ENCODE results near the gene PTBP2.
A peak's percentile ranks its signal among the peaks of the same experiment; 100 is the strongest.

Gene PTBP2

DNA sequence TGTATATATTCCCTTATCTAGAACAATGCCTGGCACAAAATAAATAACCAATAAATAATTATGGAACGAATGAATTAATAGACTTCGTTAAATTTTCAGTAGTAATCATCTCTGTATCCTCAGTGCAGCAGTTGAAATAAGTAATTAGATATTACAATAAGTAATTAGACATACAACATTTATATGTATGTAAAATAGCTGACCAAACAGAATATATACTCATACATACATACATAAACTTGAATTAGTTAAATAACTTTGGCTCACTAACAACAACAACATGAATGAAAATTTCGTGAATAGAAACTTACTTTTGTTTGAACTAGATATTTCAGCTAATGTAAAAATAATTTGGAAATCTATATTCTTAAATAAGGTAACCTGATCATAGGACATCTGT lies 14.6 kb upstream of the PTBP2 start:
- H3K9me3 ChIP-seq (replicated peaks in 1 of 11), result no peaks in the 10 kb centered on the region
- no peaks in the 10 kb centered on the region for H3K27me3 ChIP-seq
- no peak overlapping the region for H3K27ac ChIP-seq
- H3K36me3 ChIP-seq, result no peaks in the 10 kb centered on the region
- no peak for TF ChIP-seq Cebpa-rat (IDR thresholded peaks at IDR 0.05)
- peaks cover 0 to 16% (median 0%) of the 10 kb centered on the region in 10 experiments; a peak in 7 of 20 replicates for H3K4me1 ChIP-seq
- no peak overlapping the region for H3K4me2 ChIP-seq
- H3K4me3 ChIP-seq, result no peak overlapping the region
- H3K9ac ChIP-seq, result no peak overlapping the region
- H4K20me1 ChIP-seq, result no peaks in the 10 kb centered on the region

DNA sequence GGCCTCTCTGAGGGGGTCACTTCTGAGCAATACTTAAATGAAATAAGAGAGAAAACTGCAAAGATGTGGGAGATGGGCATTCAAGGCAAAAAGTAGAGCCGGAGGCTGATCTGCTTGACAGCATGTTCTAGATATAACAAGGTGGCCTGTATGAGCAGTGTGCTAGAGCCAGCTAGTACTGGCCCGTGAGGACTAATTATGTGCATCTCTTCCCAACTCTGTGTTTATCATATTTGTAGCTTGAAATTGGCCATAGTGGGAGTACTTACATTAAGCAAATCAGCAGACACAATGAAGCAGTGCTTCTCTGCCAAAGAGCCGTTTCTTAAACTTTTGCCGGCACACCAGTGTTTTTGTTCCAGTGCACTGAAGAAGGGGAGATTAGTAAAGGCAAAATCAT lies 13.1 kb upstream of the PTBP2 start:
- H3K27me3 ChIP-seq, result no peaks in the 10 kb centered on the region
- TF ChIP-seq Cebpa-rat (IDR thresholded peaks at IDR 0.05), result no peak
- peaks cover 0 to 22% (median 0%) of the 10 kb centered on the region in 10 experiments; a peak in 7 of 20 replicates for H3K4me1 ChIP-seq
- no peaks in the 10 kb centered on the region for H4K20me1 ChIP-seq
- no peak overlapping the region for H3K4me3 ChIP-seq
- H3K9me3 ChIP-seq (replicated peaks in 1 of 11), result no peaks in the 10 kb centered on the region
- no peak overlapping the region for H3K4me2 ChIP-seq
- no peak overlapping the region for H3K9ac ChIP-seq
- no peak overlapping the region for H3K27ac ChIP-seq
- H3K36me3 ChIP-seq, result no peaks in the 10 kb centered on the region

- H3K27ac ChIP-seq, result no peak overlapping the region
Observed at GRCh38 chr1:96710708-96711477, 10.7 kb upstream of the PTBP2 start.

DNA sequence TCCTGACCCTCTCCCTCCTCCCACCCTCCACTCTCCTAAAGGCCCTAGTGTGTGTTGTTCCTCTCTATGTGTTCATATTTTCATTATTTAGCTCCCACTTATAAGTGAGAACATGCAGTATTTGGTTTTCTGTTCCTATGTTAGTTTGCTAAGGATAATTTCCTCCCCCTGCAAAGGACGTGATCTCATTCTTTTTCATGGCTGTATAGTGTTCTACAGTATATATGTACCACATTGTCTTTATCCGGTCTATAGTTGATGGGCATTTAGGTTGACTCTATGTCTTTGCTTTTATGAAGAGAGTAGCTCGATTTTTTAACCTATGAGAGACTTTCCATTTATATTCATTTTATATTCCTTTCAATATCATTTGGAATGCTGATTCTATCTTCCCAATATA lies 7.9 kb upstream of the PTBP2 start:
- no peaks in the 10 kb centered on the region for H3K27me3 ChIP-seq
- TF ChIP-seq Cebpa-rat (IDR thresholded peaks at IDR 0.05), result no peak
- H3K36me3 ChIP-seq, result no peaks in the 10 kb centered on the region
- no peaks in the 10 kb centered on the region for H3K9me3 ChIP-seq (replicated peaks in 1 of 11)
- H3K9ac ChIP-seq, result no peak overlapping the region
- no peak overlapping the region for H3K4me2 ChIP-seq
- no peak overlapping the region for H3K4me3 ChIP-seq
- no peak overlapping the region for H3K27ac ChIP-seq
- no peaks in the 10 kb centered on the region for H4K20me1 ChIP-seq
- peaks cover 0 to 22% (median 0%) of the 10 kb centered on the region in 10 experiments; a peak in 7 of 20 replicates for H3K4me1 ChIP-seq

More at GRCh38 chr1:96710708-96711477, 10.7 kb upstream of the PTBP2 start:
- Histone ChIP-seq H3K4me2 (peak overlapping the region in 2 of 11 experiments; percentile 27 to 59; a peak in 2 of 22 replicates), H3K4me3 (no peak overlapping the region), H3K36me3 (no peaks in the 10 kb centered on the region), H3K27me3 (no peaks in the 10 kb centered on the region), H3K4me1 (peaks cover 0 to 22% (median 0%) of the 10 kb centered on the region in 10 experiments; a peak in 7 of 20 replicates), H4K20me1 (no peaks in the 10 kb centered on the region), H3K9me3 (replicated peaks in 1 of 11) (no peaks in the 10 kb centered on the region), H3K9ac (no peak overlapping the region)
- TF ChIP-seq Cebpa-rat (IDR thresholded peaks at IDR 0.05), result no peak

- Histone ChIP-seq H4K20me1 (no peaks in the 10 kb centered on the region), H3K4me3 (no peak overlapping the region), H3K9ac (no peak overlapping the region), H3K27ac (no peak overlapping the region), H3K9me3 (replicated peaks in 1 of 11) (no peaks in the 10 kb centered on the region), H3K27me3 (no peaks in the 10 kb centered on the region), H3K4me2 (no peak overlapping the region), H3K4me1 (peaks cover 0 to 22% (median 0%) of the 10 kb centered on the region in 10 experiments; a peak in 7 of 20 replicates), H3K36me3 (no peaks in the 10 kb centered on the region)
- no peak for TF ChIP-seq Cebpa-rat (IDR thresholded peaks at IDR 0.05)
Observed at GRCh38 chr1:96714881-96715280, 6.7 kb upstream of the PTBP2 start.

DNA sequence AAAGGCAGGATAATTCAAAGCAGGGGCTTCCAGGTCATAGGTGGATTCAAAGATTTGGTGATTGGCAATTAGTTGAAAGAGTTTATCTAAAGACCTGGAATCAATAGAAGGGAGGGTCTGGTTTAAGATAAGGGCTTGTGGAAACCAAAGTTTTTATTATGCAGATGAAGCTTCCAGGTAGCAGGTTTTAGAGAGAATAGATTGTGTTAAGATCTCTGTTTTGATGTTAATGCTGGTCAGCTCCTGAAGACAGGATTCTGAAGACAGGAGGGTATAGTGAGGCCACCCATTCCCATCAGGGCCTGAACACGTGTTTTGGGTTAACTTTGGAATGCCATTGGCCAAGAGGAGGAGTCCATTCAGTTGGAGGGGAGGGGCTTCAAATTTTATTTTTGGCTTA lies 6.1 kb upstream of the PTBP2 start:
- H3K4me3 ChIP-seq, result no peak overlapping the region
- H3K4me2 ChIP-seq, result no peak overlapping the region
- H3K9me3 ChIP-seq (replicated peaks in 1 of 11), result no peaks in the 10 kb centered on the region
- no peaks in the 10 kb centered on the region for H4K20me1 ChIP-seq
- peaks cover 0 to 21% (median under 1%) of the 10 kb centered on the region in 10 experiments; a peak in 7 of 20 replicates for H3K4me1 ChIP-seq
- no peak overlapping the region for H3K27ac ChIP-seq
- no peak overlapping the region for H3K9ac ChIP-seq
- no peaks in the 10 kb centered on the region for H3K27me3 ChIP-seq
- H3K36me3 ChIP-seq, result no peaks in the 10 kb centered on the region
- no peak for TF ChIP-seq Cebpa-rat (IDR thresholded peaks at IDR 0.05)

DNA sequence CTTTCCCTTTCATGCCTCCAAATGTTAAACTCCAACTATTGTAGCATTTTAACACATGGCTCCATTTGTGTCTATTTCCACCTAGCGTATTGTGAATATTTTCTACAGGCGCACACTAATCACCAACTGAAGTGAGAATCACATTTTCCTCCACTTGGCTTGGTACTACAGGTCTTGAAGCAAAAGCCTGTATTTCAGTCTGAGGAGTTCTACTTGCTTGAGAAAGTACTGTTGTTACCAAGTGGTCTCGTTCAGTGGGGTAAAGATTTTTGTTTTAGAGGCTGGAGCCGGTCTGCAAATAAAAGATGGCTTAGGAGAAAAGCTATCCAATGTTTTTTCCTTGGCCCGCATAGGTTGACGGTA lies 550 bp upstream of the PTBP2 start:
- peak overlapping the region in 10 of 11 experiments; percentile 87 to 98 (median 96); a peak in 19 of 22 replicates for H3K27ac ChIP-seq
- peaks cover 12 to 22% (median 15%) of the 10 kb centered on the region in 10 experiments; a peak in 19 of 20 replicates for H3K4me1 ChIP-seq
- H3K9me3 ChIP-seq (replicated peaks in 1 of 11), result peaks cover 0 to 12% (median 4%) of the 10 kb centered on the region in 11 experiments; a peak in 10 of 22 replicates
- no peak for TF ChIP-seq Cebpa-rat (IDR thresholded peaks at IDR 0.05)
- peaks cover 14 to 27% (median 20%) of the 10 kb centered on the region in 11 experiments for H3K36me3 ChIP-seq
- H3K4me3 ChIP-seq, result peak overlapping the region; percentile 86 to 98 (median 94)
- no peaks in the 10 kb centered on the region for H3K27me3 ChIP-seq
- H3K4me2 ChIP-seq, result peak overlapping the region; percentile 66 to 86 (median 80)
- peak overlapping the region; percentile 93 to 99 (median 97) for H3K9ac ChIP-seq
- H4K20me1 ChIP-seq, result peaks cover 0 to 19% (median 0%) of the 10 kb centered on the region in 11 experiments; a peak in 6 of 22 replicates

GRCh38 chr1:96722161-96722922 lies 758 bp downstream of the PTBP2 start:
- Histone ChIP-seq H3K4me2 (peak overlapping the region; percentile 74 to 99 (median 86)), H3K4me1 (peaks cover 12 to 22% (median 19%) of the 10 kb centered on the region in 10 experiments; a peak in 19 of 20 replicates), H3K4me3 (peak overlapping the region; percentile 86 to 98 (median 94)), H3K27me3 (no peaks in the 10 kb centered on the region), H3K9me3 (replicated peaks in 1 of 11) (peaks cover 7 to 24% (median 16%) of the 10 kb centered on the region in 11 experiments; a peak in 14 of 22 replicates), H4K20me1 (peaks cover 0 to 31% (median 4%) of the 10 kb centered on the region in 11 experiments; a peak in 11 of 22 replicates), H3K9ac (peak overlapping the region; percentile 93 to 99 (median 97)), H3K36me3 (peaks cover 23 to 40% (median 33%) of the 10 kb centered on the region in 11 experiments), H3K27ac (peak overlapping the region; percentile 87 to 98 (median 94))
- TF ChIP-seq Cebpa-rat (IDR thresholded peaks at IDR 0.05), result no peak

DNA sequence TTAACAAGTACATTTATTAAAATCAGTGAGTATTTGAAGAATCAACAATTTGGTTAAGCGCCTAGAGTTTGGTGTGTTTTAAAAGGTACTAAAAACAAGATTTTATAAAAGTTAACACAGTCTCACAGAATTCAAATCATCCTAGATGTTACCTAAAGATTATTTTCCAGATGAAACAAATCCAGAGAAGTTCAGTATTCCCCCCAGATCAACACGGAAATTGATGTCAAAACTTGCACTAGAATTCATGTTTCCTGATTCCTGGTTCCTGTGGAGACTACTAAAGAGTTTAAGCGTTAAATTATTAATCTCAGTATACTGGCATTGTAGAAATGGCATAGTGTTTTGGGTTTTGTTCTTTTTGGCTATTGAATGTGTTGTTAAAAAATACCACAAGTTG lies 1.4 kb downstream of the PTBP2 start:
- H3K27ac ChIP-seq, result peak overlapping the region; percentile 87 to 98 (median 94); a peak in 20 of 22 replicates
- peaks cover 28 to 46% (median 39%) of the 10 kb centered on the region in 11 experiments for H3K36me3 ChIP-seq
- peaks cover 12 to 27% (median 19%) of the 10 kb centered on the region in 10 experiments; a peak in 19 of 20 replicates for H3K4me1 ChIP-seq
- peak overlapping the region; percentile 93 to 99 (median 97) for H3K9ac ChIP-seq
- peak overlapping the region; percentile 74 to 99 (median 86) for H3K4me2 ChIP-seq
- H3K27me3 ChIP-seq, result no peaks in the 10 kb centered on the region
- peaks cover 0 to 37% (median 10%) of the 10 kb centered on the region in 11 experiments; a peak in 15 of 22 replicates for H4K20me1 ChIP-seq
- H3K9me3 ChIP-seq (replicated peaks in 1 of 11), result peaks cover 7 to 30% (median 20%) of the 10 kb centered on the region in 11 experiments; a peak in 17 of 22 replicates
- TF ChIP-seq Cebpa-rat (IDR thresholded peaks at IDR 0.05), result no peak
- H3K4me3 ChIP-seq, result peak overlapping the region; percentile 86 to 98 (median 94)

Data from BLaER1 treated with 17β-estradiol and CSF1 and Interleukin-3, amounts not matched to agents 10 nM and 100 nM (cell line).